Activated CD4-positive, alpha-beta T cell treated with anti-CD3 and anti-CD28 coated beads, Interleukin-2, Interleukin-6, amounts not matched to agents 100 ng/mL and 50 ng/mL, durations not matched to agents 16 hours and 8 hours (primary cell): ENCODE measurements around the gene RUNDC3A.

Source experiments
- DNase-seq: peaks from one replicate; pipeline ENCODE4 v3.0.0-alpha.2; 2020

The RUNDC3A gene

DNA sequence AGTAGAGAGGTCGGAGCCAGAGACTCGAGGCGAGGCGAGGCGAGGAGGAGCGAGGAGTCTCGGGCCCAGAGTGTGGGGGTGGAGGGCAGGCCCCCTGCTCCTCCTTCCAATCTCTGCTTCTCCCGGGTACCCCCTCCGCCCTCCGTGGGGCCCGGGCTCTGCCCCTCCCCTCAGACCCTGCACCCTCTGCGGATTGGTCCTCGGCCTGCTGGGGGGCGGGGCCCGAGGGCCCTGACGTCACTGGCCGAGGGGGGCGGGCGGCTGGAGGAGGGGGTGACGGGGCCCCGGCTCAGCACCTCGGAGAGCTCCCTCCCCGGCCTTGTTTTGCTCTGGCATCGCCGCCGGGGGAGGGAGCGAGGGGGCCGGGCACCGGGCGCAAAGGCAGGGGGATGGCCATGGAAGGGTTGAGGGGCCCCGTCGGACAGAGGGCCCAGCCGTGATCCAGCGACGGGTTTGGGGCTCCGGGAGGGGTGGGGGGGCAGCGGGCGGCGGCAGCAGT is at the start of gene RUNDC3A:
RUNDC3A (plus strand) TSS at position 282 of the 499 bp plus-strand sequence. CDS start 232 bp downstream, outside the sequence.
- peak; percentile 76 for DNase-seq

DNA sequence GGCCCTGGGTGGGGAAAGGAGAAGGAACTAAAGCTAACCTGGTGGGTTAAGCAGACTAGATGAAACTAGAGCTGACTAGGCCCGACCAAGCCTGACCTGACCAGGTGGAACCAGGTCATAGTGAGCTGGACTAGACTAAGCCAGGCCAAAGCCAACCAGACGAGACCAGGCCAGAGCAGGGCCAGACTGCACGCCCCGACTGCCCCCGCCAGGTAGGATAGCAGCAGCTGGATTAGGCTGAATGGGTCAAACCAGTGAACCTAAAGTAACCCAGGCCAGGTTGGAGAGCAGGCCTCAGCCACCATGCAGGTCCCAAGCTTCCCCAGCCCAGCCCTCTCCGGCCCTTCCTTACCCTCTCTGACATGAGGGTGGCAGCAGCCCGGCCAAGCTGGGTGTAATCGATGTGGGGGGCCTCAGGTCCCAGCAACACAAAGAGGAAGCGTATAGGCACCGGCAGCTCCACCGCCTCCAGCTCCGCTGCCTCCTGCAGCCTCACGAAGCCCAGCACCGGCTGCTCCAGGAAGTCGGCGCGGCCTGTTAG is 49.5 kb upstream of the RUNDC3A start:
- DNase-seq = no peak

DNA sequence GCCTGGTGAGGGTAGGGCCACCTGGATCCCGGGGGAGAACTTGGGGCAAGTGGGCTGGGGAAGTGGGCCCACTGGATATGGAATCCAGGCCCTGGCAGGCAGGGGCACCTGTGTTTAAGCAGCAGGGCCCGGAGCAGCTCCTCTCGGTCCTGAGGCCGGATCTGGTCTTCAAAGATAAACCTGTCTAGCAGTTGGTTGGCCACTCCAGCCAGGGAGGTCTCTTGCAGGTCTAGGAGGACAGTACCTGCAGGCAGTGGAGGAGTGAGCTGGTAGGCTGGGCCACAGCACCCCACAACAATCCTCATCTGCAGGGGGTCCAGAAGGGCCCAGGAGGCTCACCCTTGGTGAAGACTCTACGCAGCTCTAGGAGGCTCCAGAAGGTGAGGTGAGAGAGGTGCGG is 48.1 kb upstream of the RUNDC3A start:
- DNase-seq = no peak

DNA sequence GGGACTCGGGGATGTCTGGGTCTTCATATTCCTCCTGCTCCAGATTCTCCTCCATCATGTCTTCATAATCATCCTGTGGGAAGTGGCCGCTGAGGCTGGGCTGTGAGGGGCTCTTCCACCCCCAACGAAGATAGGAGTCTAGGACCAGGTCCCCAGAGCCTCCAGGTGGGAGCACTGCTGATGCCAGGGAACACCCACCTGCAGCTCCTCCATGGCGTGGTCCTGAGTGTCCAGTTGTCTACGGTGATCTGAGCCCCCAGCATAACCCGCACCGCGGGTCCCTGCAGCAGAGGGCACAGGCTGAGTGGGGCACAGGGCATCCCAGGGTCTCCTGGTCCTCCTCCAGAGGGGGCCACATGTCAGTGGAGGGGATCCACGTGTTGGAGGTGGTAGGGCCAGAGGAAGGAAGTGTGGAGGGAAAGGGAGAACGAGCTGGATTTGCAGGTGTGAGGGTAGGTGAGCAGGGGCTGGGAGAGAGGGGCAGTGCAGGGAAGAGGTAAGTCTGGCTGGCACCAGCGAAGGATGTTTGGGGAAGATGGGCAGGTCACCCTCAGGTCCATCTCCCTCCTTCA is 45.7 kb upstream of the RUNDC3A start:
- DNase-seq = no peak

DNA sequence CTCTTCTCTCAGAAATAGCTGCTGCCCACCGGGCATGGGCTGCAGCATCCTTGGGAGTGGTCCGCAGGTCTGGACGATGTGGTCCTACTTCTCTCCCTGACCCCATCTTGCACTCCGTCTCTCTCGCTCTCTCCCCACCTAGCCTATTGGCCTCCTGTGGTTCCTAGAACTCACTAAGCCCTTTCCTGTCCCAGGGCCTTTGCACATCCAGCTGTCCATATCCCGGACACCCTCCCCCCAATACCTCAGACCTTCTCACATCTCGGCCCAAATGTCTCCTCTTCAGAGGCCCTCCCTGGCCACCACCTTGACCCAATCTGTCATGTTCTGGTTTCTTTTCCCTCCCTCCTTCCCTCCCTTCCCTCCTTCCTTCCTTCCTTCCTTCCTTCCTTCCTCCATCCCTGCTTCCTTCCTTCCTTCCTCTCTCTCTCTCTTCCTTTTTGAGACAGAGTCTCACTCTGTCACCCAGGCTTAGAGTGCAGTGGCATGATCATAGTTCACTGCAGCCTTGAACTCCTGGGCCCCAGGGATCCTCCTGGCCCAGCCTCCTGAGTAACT is 45.0 kb upstream of the RUNDC3A start:
- no peak for DNase-seq

DNA sequence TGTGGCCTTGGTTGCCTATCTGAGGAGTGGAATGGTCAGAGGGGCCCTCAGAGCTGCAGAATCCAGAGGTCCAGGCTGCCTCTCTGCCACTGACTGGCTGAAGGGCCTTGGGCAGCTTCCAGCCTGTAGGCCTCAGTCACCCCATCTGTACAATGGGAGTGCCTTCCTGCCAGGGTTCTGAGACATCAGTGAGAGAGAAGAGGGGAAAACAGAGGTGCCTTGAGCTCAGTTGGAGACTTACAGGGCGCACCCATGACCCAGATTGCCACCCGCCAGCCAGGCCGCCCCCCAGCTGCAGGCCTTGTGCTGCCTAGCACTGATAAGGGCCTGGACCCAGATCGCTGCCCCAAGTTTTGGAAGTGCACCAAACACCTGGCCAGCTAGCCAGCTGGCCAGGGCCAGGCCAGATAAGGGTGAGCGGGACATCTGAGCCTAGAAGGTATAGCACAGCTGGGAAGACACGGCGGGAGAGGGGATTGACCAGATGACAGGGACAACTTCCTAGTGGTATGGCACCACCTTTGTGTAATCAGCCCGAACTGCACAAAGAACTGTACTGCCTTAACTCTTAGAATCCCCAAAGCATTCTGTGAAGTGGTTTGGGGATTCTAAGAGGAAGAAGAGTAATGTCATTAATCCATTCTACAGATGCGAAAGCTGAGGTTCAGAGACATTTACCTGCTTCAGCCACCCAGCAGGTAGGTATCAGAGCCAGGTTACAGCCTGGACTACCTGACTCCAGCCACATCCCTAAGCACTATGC is 41.8 kb upstream of the RUNDC3A start:
- no peak for DNase-seq

DNA sequence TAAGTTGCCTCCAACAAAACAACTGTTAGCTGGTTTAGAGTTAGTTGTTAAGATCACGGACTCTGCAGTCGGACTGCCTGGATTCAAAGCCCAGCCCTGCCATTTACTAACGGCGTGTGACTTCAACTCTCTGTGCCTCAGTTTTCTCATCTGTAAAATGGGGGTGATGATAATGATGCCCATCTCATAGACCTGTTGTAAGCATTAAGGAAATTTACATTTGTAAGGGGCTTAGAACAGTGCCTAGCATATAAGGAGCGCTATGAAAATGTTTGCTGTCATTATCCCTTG is 41.3 kb upstream of the RUNDC3A start:
- DNase-seq = no peak

DNA sequence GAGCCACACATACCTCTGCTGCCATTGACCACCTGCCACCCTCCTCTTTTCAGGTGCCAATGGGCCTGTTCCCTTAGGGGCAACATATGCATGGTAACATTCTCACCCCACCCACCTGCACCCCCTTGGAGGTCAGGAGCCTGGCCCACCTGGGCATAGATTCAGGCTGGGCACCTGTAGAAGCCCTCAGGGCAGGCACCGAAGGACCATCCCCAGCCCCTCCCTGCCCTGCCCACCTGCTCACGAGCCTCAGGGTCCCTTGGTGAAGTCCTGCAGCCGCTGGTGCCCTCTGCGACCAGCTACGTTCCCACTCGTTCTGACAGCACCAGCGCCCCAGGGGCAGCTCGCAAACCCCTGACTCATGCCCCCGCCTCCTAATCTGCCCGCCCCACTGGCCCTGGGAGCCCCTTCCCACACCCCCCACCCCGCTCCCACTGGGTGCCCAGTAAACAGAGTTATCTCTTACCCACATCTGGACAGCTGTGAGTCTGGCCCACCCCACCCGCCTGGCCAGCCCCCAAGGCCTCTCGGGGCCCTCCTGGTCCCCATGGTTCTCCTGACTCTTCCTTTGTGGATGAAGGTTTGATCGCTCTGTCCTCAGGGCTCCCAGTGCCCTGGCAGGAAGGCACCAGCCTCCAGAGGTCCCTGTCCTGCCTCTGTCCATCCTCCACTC is 40.4 kb upstream of the RUNDC3A start, which contains the start of gene SLC4A1:
SLC4A1 (minus strand) TSS at position 318 of the 673 bp plus-strand sequence. CDS start 5,269 bp downstream, outside the sequence.
- no peak for DNase-seq

DNA sequence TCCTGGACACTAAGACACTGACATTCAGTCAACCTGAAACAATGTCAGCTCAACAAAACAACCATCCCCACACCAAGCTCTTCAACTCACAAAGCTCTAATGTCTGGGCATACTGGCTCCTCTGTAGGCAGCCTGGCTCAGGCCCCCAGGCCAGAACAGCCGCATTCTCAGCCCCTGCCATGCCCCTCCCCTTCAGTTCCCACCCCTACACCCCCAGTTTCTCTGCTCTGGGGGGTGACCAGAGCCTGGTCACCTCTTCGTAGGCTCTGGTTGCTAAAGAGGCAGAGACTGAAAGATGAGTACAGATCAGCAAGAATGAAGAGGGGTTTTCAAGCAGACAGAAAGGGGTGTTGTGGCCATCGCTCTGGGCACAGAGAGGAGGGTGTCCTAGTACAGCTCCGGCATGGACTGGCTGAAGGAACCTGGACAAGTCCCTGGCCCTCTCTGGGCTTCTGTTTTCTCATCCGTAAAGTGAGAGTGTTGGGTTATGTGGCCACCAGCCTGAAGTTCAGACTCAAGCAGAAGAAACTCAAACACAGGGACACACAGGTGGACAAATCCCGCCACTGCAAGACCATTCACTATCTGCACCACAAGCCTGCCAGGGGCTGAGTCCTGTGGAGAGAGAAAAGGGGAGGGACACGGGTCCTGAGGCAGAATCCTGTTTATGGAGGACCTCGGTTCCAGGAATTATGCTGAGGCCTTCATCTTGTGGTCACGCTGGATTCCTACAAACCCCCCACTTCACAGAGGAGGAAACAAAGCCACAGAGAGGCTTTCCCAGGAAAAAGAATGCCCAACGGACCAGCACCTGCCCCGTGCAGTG is 39.5 kb upstream of the RUNDC3A start:
- DNase-seq = no peak

DNA sequence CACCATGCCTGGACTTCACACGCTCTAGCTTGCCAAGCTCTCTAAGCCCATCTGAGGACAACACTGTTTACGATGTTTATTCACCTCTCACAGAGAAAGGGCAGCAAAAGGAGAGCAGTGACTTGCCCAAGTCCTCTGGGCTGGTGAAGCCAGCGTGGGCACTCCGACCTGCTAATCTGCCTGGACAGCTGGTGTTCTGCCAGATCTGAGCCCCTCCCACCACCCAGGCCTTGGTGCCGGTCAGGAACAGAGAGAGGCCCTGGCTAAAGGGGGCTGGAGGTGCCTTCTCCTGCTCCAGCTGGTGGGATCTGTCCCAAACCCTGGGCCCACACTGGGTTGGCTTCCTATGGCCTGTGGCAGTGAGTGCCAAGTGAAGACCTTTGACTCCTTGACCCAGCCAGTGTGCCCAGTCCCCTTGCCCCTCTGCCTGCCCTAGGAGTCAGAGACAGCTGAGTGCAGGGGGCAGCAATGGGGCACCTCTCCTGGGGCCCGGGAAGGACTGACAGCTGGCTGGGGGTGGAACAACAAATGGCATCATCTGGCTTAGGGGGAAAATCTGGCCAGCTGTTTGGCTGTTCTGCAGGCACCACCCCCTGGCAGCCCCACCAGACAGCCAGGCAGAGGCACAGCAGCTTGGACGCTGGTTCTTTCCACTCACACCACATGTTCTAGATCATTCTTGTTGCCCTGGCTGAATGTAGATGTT is 38.7 kb upstream of the RUNDC3A start:
- DNase-seq = no peak

DNA sequence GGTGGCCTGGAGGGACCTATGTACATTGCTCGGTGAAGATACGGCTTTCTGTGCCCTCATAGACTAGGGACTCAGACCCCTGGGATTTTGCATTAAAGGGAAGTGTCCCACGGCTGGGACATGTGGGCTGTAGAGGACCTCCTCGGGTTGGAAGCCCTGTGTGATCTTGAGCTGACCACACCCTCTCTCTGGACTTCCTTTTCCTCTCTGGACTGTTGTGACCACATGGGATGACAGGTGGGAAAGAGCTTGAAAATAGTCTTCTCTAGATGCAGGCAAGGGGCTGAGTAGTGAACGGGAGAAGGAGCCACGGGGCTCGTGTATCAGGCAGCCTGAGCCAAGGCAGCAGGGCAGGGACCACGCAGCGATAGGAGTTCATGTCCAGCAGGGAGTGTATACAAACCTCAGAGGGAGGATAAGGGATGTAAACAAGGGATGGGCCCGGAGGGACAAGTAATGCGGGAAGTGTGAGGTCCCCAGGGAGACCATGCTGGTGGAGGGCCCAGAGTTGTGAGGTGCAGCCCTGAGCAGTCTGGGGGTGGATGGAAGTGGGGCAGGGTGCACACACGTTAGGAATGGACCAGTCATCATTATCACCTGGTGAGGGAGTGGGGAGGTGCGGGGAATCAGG is 36.0 kb upstream of the RUNDC3A start:
- no peak for DNase-seq

DNA sequence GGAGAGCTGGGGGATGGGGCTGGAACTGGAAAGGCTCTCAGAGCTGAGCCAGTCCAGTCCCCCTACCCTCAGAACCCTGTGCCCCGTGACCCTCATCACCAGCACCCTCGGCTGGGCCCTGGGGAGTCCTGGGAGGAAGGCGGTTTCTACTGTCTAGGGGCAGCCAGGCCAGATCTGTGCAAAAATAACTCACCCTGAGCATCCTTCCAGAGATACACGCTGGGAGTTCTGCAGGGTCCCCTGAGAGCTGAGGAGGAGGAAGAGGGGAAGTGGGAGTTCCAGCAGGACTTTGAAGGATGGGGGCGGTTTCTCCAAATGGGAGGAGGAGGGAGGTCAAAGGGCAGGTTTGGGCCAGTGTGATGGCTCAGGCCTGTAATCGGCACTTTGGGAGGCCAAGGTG is 35.4 kb upstream of the RUNDC3A start:
- no peak for DNase-seq

DNA sequence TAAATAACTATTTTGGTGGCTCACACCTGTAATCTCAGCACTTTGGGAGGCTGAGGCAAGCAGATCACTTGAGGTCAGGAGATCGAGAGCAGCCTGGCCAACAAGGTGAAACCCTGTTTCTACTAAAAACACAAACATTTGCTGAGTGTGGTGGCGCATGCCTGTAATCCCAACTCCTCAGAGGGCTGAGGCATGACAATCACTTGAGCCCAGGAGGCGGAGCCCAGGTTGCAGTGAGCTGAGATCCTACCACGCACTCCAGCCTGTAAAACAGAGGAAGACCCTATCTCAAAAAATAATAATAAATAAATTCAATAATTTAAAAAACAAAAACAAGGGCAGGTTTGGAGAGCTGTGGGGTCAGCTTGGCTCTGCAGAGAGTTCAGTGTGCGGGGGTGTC is 34.8 kb upstream of the RUNDC3A start:
- DNase-seq = no peak

DNA sequence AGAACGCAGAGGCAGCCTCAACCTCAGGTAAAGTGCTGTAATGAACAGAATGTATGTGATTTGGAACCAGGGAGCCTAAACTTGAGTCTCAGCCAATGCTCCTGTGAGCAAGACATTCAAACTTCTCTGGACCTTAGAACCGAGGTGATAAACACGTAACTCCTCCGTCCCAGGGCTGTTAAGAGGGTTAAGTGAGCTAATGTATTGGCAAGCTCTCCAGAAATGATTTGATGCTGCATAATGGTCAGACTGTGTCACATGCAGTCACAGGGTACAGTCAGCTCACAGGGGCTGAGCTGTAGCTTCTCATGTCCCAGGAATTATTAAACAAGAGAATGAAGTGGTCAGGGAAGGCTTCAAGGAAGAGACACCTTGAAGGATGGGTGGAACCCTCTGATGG is 30.4 kb upstream of the RUNDC3A start:
- DNase-seq = no peak

DNA sequence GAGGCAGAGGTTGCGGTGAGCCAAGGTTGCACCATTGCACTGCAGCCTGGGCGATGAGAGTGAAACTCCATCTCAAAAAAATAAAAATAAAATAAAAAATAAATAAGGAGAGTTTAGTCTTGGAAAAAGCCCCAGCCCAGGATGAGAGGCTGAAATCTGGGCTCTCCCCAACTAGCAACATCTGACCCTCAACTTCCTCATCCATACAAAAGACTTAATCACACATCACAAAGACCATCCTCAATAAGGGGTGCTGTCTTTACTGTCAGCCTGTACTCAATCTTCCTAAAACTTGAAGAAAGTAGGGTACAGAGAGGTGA is 29.1 kb upstream of the RUNDC3A start:
- DNase-seq = no peak

DNA sequence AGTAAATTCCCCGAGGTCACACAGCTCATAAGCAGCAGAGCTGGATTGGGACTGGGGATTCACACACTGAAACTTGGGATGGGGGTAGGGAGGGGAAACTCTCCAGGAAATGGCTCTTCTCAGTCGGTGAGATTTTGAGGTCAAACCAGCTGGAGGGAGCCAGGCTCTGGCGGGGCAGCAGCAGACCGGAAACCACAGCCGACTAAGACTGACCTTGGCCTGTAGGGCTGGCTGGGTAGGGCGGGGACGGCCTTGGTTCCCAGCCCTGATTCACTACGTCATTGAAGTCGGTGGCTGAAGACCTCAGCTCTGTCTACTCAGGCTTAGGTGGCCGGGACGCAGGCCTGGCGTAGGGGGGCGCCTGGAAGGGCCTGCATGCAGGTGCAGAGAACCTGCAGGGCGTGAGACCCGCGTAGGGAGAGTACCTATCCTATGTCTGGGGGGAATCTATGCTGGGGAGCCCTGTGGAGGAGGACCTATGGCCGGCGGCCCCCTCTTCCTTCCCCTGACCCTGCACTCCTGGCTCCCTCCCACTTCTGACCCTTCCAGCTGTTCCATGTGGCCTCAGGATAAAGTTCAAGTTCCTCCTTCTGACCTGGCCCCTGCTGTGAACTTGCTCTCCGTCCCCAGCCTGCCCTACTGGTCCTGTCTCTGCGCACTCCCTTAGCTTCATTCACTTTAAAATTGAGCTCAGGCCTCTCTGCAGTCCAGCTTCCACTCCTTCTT is 28.6 kb upstream of the RUNDC3A start:
- DNase-seq = peak; percentile 44

DNA sequence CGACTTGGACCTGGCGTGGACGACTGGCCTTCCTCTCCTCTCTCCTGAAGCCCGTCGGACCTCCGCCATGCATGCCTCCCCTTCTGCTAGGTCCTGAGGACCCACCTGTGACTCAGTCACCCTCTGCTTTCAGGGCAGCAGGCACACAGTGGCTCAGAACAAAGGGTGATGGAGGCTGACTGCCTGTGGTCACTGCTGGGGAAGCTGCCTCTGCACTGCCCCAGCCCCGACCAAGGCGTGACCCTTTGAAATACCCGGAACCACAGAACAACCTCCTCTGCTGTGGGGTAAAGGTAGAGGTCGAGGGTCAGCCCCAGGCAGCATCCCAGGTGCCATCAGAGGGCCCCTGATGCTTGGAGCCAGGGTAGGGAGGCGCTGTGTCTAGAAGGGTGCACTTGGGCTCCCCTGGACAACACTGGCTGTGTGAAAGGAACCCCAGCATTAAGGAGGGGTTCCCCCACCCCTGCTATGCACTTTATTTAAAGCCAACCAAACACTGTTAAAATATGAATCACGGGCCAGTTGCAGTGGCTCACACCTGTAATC is 27.9 kb upstream of the RUNDC3A start:
- no peak for DNase-seq

DNA sequence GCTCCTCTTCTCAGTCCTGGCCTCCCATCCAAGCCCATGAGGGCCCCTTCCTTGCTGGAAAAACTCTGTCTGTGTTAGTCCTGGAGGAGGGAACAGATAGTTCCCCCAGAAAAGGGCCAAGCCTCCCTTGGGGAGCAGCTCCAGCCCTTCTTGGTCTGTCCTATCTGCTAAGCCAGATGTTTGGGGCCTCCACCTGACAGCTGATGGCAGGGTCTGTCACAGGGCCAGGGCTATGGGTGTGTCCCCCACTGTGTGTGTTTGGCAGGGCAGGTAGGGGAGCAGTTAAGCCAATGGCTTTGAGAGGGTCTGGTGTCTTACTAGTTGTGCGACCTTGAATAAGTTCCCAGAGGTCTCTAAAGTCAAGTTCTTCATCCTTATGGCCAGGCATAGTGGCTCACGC is 26.8 kb upstream of the RUNDC3A start:
- DNase-seq = no peak

DNA sequence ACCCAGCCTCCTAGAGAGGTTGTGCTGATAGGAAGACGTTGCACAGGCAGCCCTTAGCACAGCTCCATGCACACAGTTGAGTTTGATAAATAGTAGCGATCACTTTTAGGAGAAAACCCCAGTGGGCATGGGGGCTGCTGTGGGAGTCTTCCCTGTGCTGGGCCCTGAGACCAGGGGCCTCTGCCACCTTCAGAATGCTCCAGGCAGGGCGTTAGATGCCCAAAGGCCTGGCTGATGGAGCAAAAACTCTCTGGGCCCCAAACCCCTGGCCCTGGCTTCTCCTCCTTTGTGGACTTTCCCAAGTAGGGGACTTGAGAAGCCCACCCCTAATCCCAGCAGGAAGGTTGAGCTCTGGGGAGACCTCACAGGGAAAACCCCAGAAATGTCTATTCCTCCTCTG is 26.1 kb upstream of the RUNDC3A start:
- DNase-seq = no peak

DNA sequence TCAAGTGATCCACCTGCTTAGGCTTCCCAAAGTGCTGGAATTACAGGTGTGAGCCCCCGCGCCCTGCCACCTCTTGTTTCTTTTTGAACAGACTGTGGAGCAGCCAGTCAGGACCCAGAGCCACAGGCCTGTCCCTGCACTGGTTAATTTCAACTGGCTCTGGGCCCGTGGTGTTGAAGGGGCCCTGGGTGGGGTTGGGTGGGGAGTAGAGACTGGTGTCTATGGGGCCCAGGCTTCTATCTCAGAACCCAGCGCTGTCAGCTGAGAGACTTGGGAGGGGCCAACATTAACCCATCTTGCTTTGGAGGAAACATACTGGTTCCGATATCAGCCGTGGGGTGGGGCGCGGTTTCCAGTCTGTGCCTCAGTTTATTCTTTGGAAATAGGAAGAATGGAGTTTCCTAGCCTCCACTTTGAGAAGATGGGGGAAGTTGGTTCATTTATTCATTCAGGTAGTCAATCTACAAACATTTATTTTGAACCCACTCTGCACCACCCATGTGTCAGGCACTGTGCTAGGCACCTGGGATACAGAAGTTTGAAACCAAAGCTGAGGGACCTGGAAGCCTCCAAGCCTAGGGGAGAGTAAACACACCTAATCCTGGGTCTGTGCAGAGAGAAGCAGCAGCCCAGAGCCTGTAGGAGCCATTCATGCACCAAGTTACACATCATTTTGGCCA is 24.9 kb upstream of the RUNDC3A start:
- DNase-seq = no peak
